Stimulated activated naive CD8-positive, alpha-beta T cell treated with anti-CD3 and anti-CD28 coated beads, Interleukin-15, Interleukin-2, amounts not matched to agents 100 ng/mL and 50 ng/mL, for 24 hours (primary cell): Measurements from ENCODE around the gene P2RY1.
A peak's percentile ranks its signal among the peaks of the same experiment; 100 is the strongest.
"Not testable (repeated sequence)": the region's sequence is repeated elsewhere in the genome, so short reads cannot be mapped to it uniquely, and the experiment has no call there.

Experiments used
- H3K27ac Mint-ChIP-seq: one replicate; pipeline ENCODE4 v1.8.0; 2021; ENCODE audit warnings: mild to moderate bottlenecking, mixed read lengths
- H3K27me3 Mint-ChIP-seq: one replicate; pipeline ENCODE4 v1.8.0; 2021; ENCODE audit warnings: mixed read lengths
- H3K36me3 Mint-ChIP-seq: one replicate; pipeline ENCODE4 v1.8.0; 2021; ENCODE audit warnings: low read depth, mixed read lengths
- H3K4me1 Mint-ChIP-seq: one replicate; pipeline ENCODE4 v1.8.0; 2021; ENCODE audit warnings: low read depth, mixed read lengths
- H3K4me3 Mint-ChIP-seq: one replicate; pipeline ENCODE4 v1.8.0; 2021; ENCODE audit warnings: mild to moderate bottlenecking, mixed read lengths
- H3K9me3 Mint-ChIP-seq: one replicate; pipeline ENCODE4 v1.8.0; 2021; ENCODE audit warnings: mixed read lengths

Gene P2RY1

DNA sequence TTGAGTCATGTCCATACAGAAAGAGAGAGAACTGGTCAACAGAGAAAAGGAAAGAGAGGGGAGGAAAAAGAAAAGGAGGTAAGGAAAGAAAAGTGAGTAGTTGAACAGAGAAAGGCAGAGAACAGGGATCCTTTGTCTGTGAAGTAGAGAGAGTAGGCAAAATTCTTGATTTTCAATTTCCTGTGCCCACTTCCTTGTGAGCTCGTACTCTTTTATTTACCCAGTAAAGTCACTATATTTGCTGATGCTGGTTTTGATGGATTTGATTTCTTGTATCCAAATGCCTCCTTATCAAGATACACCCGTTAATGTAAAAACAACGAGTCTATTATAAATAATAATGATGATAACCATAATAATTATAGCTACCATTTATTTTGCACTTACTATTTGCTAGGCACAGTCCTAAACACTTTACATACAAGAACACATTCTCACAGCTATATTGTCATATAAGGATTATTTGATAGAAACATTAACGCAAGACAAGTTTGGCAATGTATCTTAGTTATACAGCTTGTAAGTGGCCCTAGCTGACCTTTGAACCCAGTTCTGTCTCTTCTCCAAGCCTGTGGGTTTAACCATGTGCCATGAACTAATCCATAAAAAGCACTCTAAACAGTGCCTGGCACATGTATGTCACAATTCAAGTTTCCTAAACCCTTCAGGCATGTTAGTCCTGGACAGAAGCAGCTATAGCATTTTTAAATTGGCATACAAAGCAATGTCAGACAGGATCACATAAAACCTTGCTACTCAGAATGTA is 6.7 kb upstream of the P2RY1 start:
- Mint-ChIP-seq H3K36me3 (no peaks in the 10 kb centered on the region), H3K9me3 (no peaks in the 10 kb centered on the region), H3K27me3 (peaks cover 11% of the 10 kb centered on the region), H3K4me3 (no peak overlapping the region), H3K4me1 (no peaks in the 10 kb centered on the region), H3K27ac (no peak overlapping the region)

DNA sequence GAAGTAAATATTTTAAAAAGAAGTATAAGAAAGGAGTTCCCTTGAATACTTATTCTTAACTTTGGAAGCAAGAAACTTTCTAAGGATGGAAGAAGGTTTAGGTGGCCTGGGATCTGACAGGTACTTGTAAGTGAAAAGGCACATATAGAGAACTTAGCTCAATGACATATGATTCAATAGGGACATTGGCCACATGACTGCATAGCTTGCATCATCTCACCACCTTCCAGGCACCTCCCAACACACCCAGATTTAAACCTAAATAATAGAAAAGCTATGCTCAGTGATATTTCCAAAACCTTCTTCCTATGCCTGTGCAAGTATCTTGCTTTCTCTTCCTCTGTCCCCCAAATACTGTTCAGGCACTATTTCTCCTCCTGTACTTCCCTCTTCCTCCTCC is 4.7 kb upstream of the P2RY1 start:
- no peak overlapping the region for H3K27ac Mint-ChIP-seq
- H3K4me3 Mint-ChIP-seq: no peak overlapping the region
- no peaks in the 10 kb centered on the region for H3K9me3 Mint-ChIP-seq
- H3K4me1 Mint-ChIP-seq: peaks cover 6% of the 10 kb centered on the region
- no peaks in the 10 kb centered on the region for H3K36me3 Mint-ChIP-seq
- H3K27me3 Mint-ChIP-seq: peaks cover 26% of the 10 kb centered on the region

DNA sequence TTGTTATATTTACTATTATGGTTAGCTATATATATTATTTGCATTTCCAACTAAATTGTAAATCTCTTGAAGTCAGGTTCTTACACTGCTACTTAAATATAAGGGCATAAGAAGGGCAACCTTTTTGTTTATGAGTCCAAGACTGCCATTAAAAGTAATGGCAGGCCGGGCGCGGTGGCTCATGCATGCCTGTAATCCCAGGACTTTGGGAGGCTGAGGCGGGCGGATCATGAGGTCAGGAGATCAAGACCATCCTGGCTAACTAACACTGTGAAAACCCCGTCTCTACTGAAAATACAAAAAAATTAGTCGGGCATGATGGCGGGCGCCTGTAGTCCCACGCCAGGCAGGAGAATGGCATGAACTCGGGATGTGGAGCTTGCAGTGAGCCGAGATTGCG is 2.9 kb upstream of the P2RY1 start:
- Mint-ChIP-seq H3K36me3 (no peaks in the 10 kb centered on the region), H3K27ac (no peak overlapping the region), H3K9me3 (no peaks in the 10 kb centered on the region), H3K4me1 (peaks cover 16% of the 10 kb centered on the region), H3K27me3 (peaks cover 41% of the 10 kb centered on the region), H3K4me3 (no peak overlapping the region)

- peaks cover 51% of the 10 kb centered on the region for H3K27me3 Mint-ChIP-seq
- H3K36me3 Mint-ChIP-seq: no peaks in the 10 kb centered on the region
- peaks cover 16% of the 10 kb centered on the region for H3K4me1 Mint-ChIP-seq
- no peak overlapping the region for H3K27ac Mint-ChIP-seq
- no peak overlapping the region for H3K4me3 Mint-ChIP-seq
- H3K9me3 Mint-ChIP-seq: no peaks in the 10 kb centered on the region
These were observed 1.8 kb upstream of the P2RY1 start for GRCh38 chr3:152833089-152833488.

- peaks cover 51% of the 10 kb centered on the region for H3K27me3 Mint-ChIP-seq
- no peak overlapping the region for H3K27ac Mint-ChIP-seq
- H3K4me1 Mint-ChIP-seq: peaks cover 16% of the 10 kb centered on the region
- no peaks in the 10 kb centered on the region for H3K9me3 Mint-ChIP-seq
- peak overlapping the region; percentile 88 for H3K4me3 Mint-ChIP-seq
- no peaks in the 10 kb centered on the region for H3K36me3 Mint-ChIP-seq
These were observed 648 bp upstream of the P2RY1 start for GRCh38 chr3:152834191-152834775.

DNA sequence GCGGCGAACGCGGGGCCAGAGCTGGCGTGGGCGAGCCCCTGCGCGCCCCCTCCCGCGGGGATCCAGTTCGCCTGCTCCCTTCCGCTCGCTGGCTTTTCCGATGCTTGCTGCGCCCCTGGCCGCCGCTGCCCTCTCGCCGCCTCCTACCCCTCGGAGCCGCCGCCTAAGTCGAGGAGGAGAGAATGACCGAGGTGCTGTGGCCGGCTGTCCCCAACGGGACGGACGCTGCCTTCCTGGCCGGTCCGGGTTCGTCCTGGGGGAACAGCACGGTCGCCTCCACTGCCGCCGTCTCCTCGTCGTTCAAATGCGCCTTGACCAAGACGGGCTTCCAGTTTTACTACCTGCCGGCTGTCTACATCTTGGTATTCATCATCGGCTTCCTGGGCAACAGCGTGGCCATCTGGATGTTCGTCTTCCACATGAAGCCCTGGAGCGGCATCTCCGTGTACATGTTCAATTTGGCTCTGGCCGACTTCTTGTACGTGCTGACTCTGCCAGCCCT is 721 bp downstream of the P2RY1 start:
- no peaks in the 10 kb centered on the region for H3K9me3 Mint-ChIP-seq
- no peaks in the 10 kb centered on the region for H3K36me3 Mint-ChIP-seq
- H3K27ac Mint-ChIP-seq: no peak overlapping the region
- H3K4me1 Mint-ChIP-seq: peaks cover 16% of the 10 kb centered on the region
- peak overlapping the region; percentile 88 for H3K4me3 Mint-ChIP-seq
- H3K27me3 Mint-ChIP-seq: peaks cover 50% of the 10 kb centered on the region

DNA sequence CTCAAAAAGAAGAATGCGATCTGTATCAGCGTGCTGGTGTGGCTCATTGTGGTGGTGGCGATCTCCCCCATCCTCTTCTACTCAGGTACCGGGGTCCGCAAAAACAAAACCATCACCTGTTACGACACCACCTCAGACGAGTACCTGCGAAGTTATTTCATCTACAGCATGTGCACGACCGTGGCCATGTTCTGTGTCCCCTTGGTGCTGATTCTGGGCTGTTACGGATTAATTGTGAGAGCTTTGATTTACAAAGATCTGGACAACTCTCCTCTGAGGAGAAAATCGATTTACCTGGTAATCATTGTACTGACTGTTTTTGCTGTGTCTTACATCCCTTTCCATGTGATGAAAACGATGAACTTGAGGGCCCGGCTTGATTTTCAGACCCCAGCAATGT is 1.3 kb downstream of the P2RY1 start:
- peaks cover 16% of the 10 kb centered on the region for H3K4me1 Mint-ChIP-seq
- no peak overlapping the region for H3K27ac Mint-ChIP-seq
- no peaks in the 10 kb centered on the region for H3K9me3 Mint-ChIP-seq
- H3K27me3 Mint-ChIP-seq: peaks cover 44% of the 10 kb centered on the region
- peak overlapping the region; percentile 88 for H3K4me3 Mint-ChIP-seq
- H3K36me3 Mint-ChIP-seq: no peaks in the 10 kb centered on the region

DNA sequence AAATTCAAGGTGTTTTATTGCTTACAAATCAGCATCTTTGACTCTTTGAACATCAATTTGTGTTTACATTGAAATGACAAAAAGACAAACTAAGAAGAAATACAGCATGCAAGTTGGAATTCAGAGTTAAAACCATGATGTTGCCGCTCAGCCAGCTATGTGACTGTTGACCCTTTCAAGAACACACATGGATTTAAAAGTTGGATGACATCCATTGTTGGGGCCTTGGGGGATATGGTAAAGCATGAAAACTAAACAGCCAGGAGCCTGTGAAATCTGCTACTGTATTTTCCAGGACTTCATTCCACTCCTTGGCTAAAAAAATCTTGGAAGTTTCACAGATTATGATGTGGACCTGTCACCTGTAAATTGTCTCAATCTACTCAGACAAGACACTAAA is 4.6 kb downstream of the P2RY1 start:
- Mint-ChIP-seq H3K9me3 (no peaks in the 10 kb centered on the region), H3K27ac (no peak overlapping the region), H3K4me3 (no peak overlapping the region), H3K27me3 (peaks cover 29% of the 10 kb centered on the region), H3K4me1 (peaks cover 15% of the 10 kb centered on the region), H3K36me3 (no peaks in the 10 kb centered on the region)

DNA sequence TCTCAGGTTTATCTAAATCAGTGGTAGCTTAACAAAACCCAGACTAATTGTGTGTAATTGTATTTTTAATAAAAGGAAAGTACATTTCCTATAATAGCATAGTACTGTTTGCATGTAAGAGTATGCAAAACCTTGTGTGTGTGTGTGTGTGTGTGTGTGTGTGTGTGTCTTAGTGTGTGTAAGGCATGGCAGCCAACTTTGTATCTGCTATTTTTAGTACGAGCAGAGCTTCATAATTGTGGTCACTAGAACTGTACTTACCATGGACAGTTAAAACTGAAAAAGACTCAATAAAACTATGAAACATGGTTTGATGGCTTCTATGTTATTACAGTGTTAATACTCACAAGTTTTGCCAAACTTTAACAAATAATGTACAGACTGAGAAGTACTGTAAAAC is 6.2 kb downstream of the P2RY1 start:
- H3K27ac Mint-ChIP-seq: no peak overlapping the region
- H3K4me1 Mint-ChIP-seq: peaks cover 4% of the 10 kb centered on the region
- H3K27me3 Mint-ChIP-seq: peaks cover 19% of the 10 kb centered on the region
- no peaks in the 10 kb centered on the region for H3K9me3 Mint-ChIP-seq
- no peak overlapping the region for H3K4me3 Mint-ChIP-seq
- H3K36me3 Mint-ChIP-seq: no peaks in the 10 kb centered on the region

- Mint-ChIP-seq H3K36me3 (no peaks in the 10 kb centered on the region), H3K9me3 (peaks cover 1% of the 10 kb centered on the region), H3K27me3 (peaks cover 6% of the 10 kb centered on the region), H3K4me1 (no peaks in the 10 kb centered on the region), H3K4me3 (no peak overlapping the region), H3K27ac (no peak overlapping the region)
These were observed 7.5 kb downstream of the P2RY1 start for GRCh38 chr3:152842413-152842812.

GRCh38 chr3:152843955-152844354 is 9.0 kb downstream of the P2RY1 start:
- Mint-ChIP-seq H3K36me3 (no peaks in the 10 kb centered on the region), H3K9me3 (peaks cover 11% of the 10 kb centered on the region), H3K4me3 (no peak overlapping the region), H3K27ac (no peak overlapping the region), H3K27me3 (no peaks in the 10 kb centered on the region), H3K4me1 (no peaks in the 10 kb centered on the region)

GRCh38 chr3:152846572-152847202 is 11.8 kb downstream of the P2RY1 start:
- not testable (repeated sequence) for H3K27me3 Mint-ChIP-seq, H3K4me1 Mint-ChIP-seq, H3K4me3 Mint-ChIP-seq, H3K27ac Mint-ChIP-seq, H3K36me3 Mint-ChIP-seq
- peaks cover 11% of the 10 kb centered on the region for H3K9me3 Mint-ChIP-seq

DNA sequence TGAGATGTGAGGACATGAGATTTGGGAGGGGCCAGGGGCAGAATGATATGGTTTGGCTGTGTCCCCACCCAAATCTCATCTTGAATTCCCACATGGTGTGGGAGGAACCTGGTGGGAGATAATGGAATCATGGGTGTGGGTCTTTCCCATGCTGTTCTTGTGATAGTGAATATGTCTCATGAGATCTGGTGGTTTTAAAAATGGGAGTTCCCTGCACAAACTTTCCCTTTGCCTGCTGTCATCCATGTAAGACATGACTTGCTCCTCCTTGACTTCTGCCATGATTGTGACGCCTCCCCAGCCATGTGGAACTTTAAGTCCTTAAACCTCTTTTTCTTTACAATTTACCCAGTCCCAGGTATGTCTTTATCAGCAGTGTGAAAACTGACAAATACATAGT is 12.7 kb downstream of the P2RY1 start:
- not testable (repeated sequence) for H3K36me3 Mint-ChIP-seq, H3K27ac Mint-ChIP-seq, H3K4me1 Mint-ChIP-seq, H3K4me3 Mint-ChIP-seq, H3K27me3 Mint-ChIP-seq
- peaks cover 11% of the 10 kb centered on the region for H3K9me3 Mint-ChIP-seq

GRCh38 chr3:152849996-152850578 is 15.2 kb downstream of the P2RY1 start:
- H3K4me1 Mint-ChIP-seq: no peaks in the 10 kb centered on the region

GRCh38 chr3:152853196-152853595 is 18.3 kb downstream of the P2RY1 start:
- H3K4me3 Mint-ChIP-seq: no peak overlapping the region
- no peaks in the 10 kb centered on the region for H3K27me3 Mint-ChIP-seq
- H3K4me1 Mint-ChIP-seq: no peaks in the 10 kb centered on the region
- no peak overlapping the region for H3K27ac Mint-ChIP-seq
- H3K9me3 Mint-ChIP-seq: peaks cover 1% of the 10 kb centered on the region
- no peaks in the 10 kb centered on the region for H3K36me3 Mint-ChIP-seq

More at GRCh38 chr3:152849996-152850578, 15.2 kb downstream of the P2RY1 start:
- H3K9me3 Mint-ChIP-seq: peaks cover 11% of the 10 kb centered on the region
- H3K27ac Mint-ChIP-seq: no peak overlapping the region
- H3K4me3 Mint-ChIP-seq: no peak overlapping the region
- H3K27me3 Mint-ChIP-seq: no peaks in the 10 kb centered on the region
- no peaks in the 10 kb centered on the region for H3K36me3 Mint-ChIP-seq
